GM23338 (cell line): Measurements from ENCODE around the gene SLX4IP. TPM values are rescaled to one million over a fixed set of nuclear protein-coding genes. Genes with fewer than 3 reads are reported as not detected.

ENCODE experiments used
- ATAC-seq: fragments of 200-7000 bp; cut with Tn5 transposase; 3 replicates; pipeline ENCODE4 v1.9.1; 2020
- DNase-seq: peaks from one replicate; pipeline ENCODE4 v3.0.0-alpha.2; 2015; ENCODE audit warnings: low spot score
- H2AFZ ChIP-seq: fragments of 200-600 bp; sonication (generic); 2 replicates; pipeline ENCODE4 v1.8.0; 2016; ENCODE audit warnings: antibody characterized with exemption, mild to moderate bottlenecking, moderate library complexity
- H3F3A ChIP-seq: fragments of 200-600 bp; sonication (generic); replicated peaks from 2 replicates; pipeline ENCODE4 v1.8.0; 2017; ENCODE audit warnings: antibody characterized with exemption, mixed run types, low read depth
- H3K27ac ChIP-seq: fragments of 200-600 bp; sonication (generic); 2 replicates; pipeline ENCODE4 v1.6.1; 2016; ENCODE audit warnings: low read depth
- H3K27me3 ChIP-seq: fragments of 200-600 bp; sonication (generic); 2 replicates; pipeline ENCODE4 v1.8.0; 2016; ENCODE audit warnings: mild to moderate bottlenecking, mixed run types, moderate library complexity; ENCODE audit not compliant: insufficient read depth
- H3K36me3 ChIP-seq: fragments of 200-600 bp; sonication (generic); 2 replicates; pipeline ENCODE4 v1.8.0; 2016; ENCODE audit warnings: mild to moderate bottlenecking; ENCODE audit not compliant: insufficient read depth
- H3K4me1 ChIP-seq: fragments of 200-600 bp; sonication (generic); 2 replicates; pipeline ENCODE4 v1.8.0; 2016; ENCODE audit warnings: mild to moderate bottlenecking, moderate library complexity; ENCODE audit not compliant: insufficient read depth
- H3K4me2 ChIP-seq: fragments of 200-600 bp; sonication (generic); 2 replicates; pipeline ENCODE4 v1.7.1; 2017; ENCODE audit warnings: mixed run types
- H3K4me3 ChIP-seq: fragments of 200-600 bp; sonication (generic); 2 replicates; pipeline ENCODE4 v1.6.1; 2016; ENCODE audit warnings: mixed run types
- H3K79me2 ChIP-seq: fragments of 200-600 bp; sonication (generic); replicated peaks from 2 replicates; pipeline ENCODE4 v1.8.0; 2017; ENCODE audit warnings: mild to moderate bottlenecking; ENCODE audit not compliant: insufficient read depth
- H3K9me2 ChIP-seq: fragments of 200-600 bp; sonication (generic); 2 replicates; pipeline ENCODE4 v1.8.0; 2017; ENCODE audit not compliant: insufficient read depth
- H4K20me1 ChIP-seq: fragments of 200-600 bp; sonication (generic); replicated peaks from 2 replicates; pipeline ENCODE4 v1.8.0; 2017; ENCODE audit warnings: mild to moderate bottlenecking; ENCODE audit not compliant: insufficient read depth
- H3K27ac Mint-ChIP-seq: 2 replicates; pipeline ENCODE4 v1.8.0; 2020; ENCODE audit warnings: inconsistent platforms, mild to moderate bottlenecking, moderate library complexity, mixed read lengths
- H3K27me3 Mint-ChIP-seq: 3 replicates; pipeline ENCODE4 v1.8.0; 2022; ENCODE audit warnings: low read depth, mild to moderate bottlenecking, moderate library complexity, mixed read lengths, inconsistent platforms; ENCODE audit not compliant: insufficient read depth, poor library complexity
- H3K36me3 Mint-ChIP-seq: 3 replicates; pipeline ENCODE4 v1.8.0; 2021; ENCODE audit warnings: low read depth, mild to moderate bottlenecking, inconsistent platforms, moderate library complexity, mixed read lengths
- H3K4me1 Mint-ChIP-seq: 3 replicates; pipeline ENCODE4 v1.8.0; 2020; ENCODE audit warnings: mild to moderate bottlenecking, inconsistent platforms, mixed read lengths
- H3K4me3 Mint-ChIP-seq: 3 replicates; pipeline ENCODE4 v1.8.0; 2021; ENCODE audit warnings: moderate library complexity, mild to moderate bottlenecking, inconsistent platforms, mixed read lengths
- H3K9me3 Mint-ChIP-seq: 3 replicates; pipeline ENCODE4 v1.8.0; 2020; ENCODE audit warnings: moderate library complexity, mild to moderate bottlenecking, inconsistent platforms, mixed read lengths
- CREB1 ChIP-seq: fragments of 250-450 bp; sonication (Bioruptor Pico); IDR thresholded peaks from 2 replicates; pipeline ENCODE4 v1.5.0; 2020; ENCODE audit warnings: low read depth, mild to moderate bottlenecking, moderate library complexity
- CTCF ChIP-seq, 2 experiments: fragments of 200-600 bp in 1 of 2; sonication (generic) in 1 of 2; conservative IDR thresholded peaks; 2 replicates each; pipeline versions ENCODE4 v1.5.1 to v1.6.1; 2016 to 2017; ENCODE audit warnings: antibody characterized with exemption in 2 of 2, low read depth in 2 of 2, mild to moderate bottlenecking in 2 of 2, moderate library complexity in 1 of 2
- EZH2 ChIP-seq: fragments of 200-600 bp; sonication (generic); IDR thresholded peaks from one replicate; pipeline ENCODE4 v1.8.0; 2017; ENCODE audit warnings: antibody characterized with exemption, mild to moderate bottlenecking, low read depth; ENCODE audit not compliant: unreplicated experiment
- EZH2phosphoT487 ChIP-seq: fragments of 200-600 bp; sonication (generic); IDR thresholded peaks from one replicate; pipeline ENCODE4 v1.8.1; 2018; ENCODE audit warnings: antibody characterized with exemption; ENCODE audit not compliant: unreplicated experiment
- JUNB ChIP-seq: IDR thresholded peaks from one replicate; pipeline ENCODE4 v1.6.1; 2016; ENCODE audit warnings: antibody characterized with exemption; ENCODE audit not compliant: unreplicated experiment
- NANOG ChIP-seq: IDR thresholded peaks from 2 replicates; pipeline ENCODE4 v1.6.1; 2016; ENCODE audit warnings: antibody characterized with exemption, borderline replicate concordance
- POLR2AphosphoS5 ChIP-seq: IDR thresholded peaks from 2 replicates; pipeline ENCODE4 v1.6.1; 2016; ENCODE audit warnings: antibody characterized with exemption, low read depth
- STAT1 ChIP-seq: IDR thresholded peaks from one replicate; pipeline ENCODE4 v1.6.1; 2016; ENCODE audit warnings: antibody characterized with exemption; ENCODE audit not compliant: unreplicated experiment
- ZNF114 ChIP-seq: fragments of 250-450 bp; sonication (Bioruptor Pico); IDR thresholded peaks from 2 replicates; pipeline ENCODE4 v1.5.0; 2020; ENCODE audit warnings: mild to moderate bottlenecking, moderate library complexity
- ZNF331 ChIP-seq: fragments of 250-450 bp; sonication (Bioruptor Pico); IDR thresholded peaks from 2 replicates; pipeline ENCODE4 v1.5.0; 2020; ENCODE audit warnings: low read depth, mild to moderate bottlenecking, moderate library complexity
- polyA plus RNA-seq: library from polyadenylated mRNA; unstranded; fragments of >200 nt; fragmentation: Nextera tagmentation; extraction: Ambion mirVana; gene quantifications from 2 replicates; pipeline ENCODE4 v1.2.1, GENCODE V29; 2016
- total RNA-seq: library from RNA; depleted of rRNA; stranded (reverse); fragments of >200 nt; shearing (Covaris generic); gene quantifications from 2 replicates; pipeline ENCODE4 v1.2.3, GENCODE V29; 2014
- TF ChIP-seq, protein P1 (sequence below): fragments of 250-450 bp; sonication (Bioruptor Pico); IDR thresholded peaks from 2 replicates; pipeline ENCODE4 v1.5.0; 2020; ENCODE audit warnings: mild to moderate bottlenecking, moderate library complexity
- TF ChIP-seq, protein P2 (sequence below): IDR thresholded peaks from one replicate; pipeline ENCODE4 v1.6.1; 2018; ENCODE audit warnings: antibody characterized with exemption; ENCODE audit not compliant: unreplicated experiment
- TF ChIP-seq, protein P3 (sequence below): IDR thresholded peaks from 2 replicates; pipeline ENCODE4 v1.6.1; 2016; ENCODE audit warnings: antibody characterized with exemption

The SLX4IP gene
- total and polyA plus RNA-seq, 2 experiments from 2014 or later, result 9.1 to 9.8 TPM

DNA sequence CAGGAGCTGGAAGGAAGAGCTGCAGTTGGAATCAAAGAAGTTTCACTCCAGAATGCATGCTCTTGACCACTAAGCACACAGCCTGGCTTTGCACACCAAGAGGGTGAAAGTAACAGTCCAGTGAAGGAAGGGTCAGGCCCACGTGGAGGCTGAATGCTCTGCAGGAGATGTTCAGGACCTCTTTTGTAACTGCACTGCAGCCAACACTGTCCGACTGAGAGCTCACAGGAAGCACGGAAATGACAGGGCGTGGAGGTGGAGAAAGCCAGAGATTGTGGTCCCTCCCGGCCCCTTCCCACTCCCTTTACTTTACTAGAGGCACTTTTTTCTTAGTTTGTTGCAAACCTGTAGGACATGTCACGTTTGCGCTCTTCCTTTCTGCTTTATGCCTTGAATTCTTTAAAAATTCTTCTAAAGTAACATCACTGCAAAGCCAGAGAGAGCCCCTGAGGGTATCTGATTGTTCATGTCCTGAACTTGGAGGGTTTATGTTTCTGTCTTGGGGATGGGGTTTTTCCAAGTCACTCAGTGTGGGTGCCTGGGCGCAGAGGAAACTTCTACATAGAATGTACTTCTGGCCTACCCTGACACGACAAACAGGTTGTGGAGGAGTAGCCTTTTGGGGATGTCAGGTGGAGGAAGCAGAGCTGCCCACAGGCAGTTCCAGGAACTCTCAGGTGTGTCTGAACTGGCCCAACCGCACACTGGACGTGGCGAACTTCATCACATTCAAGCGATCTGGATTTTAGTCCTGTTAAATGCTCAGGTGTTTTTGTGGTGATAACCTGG is 197.8 kb downstream of the SLX4IP start:
- Mint-ChIP-seq H3K9me3 (no peaks in the 10 kb centered on the region), H3K27ac (no peak overlapping the region), H3K4me3 (no peak overlapping the region), H3K27me3 (peaks cover 5% of the 10 kb centered on the region), H3K36me3 (peaks cover 8% of the 10 kb centered on the region; the same call in 2 of the 3 replicates), H3K4me1 (peaks cover 82% of the 10 kb centered on the region)
- peaks cover 50% of the 10 kb centered on the region for H3K4me1 ChIP-seq
- H3K4me3 ChIP-seq, result no peak overlapping the region
- no peaks in the 10 kb centered on the region for H3K36me3 ChIP-seq
- 0 out of 2 replicates have a peak, but pooled peaks cover 3% of the 10 kb centered on the region for H3K79me2 ChIP-seq
- H3K4me2 ChIP-seq, result no peak overlapping the region
- H3K27ac ChIP-seq, result no peak overlapping the region
- no peak for DNase-seq
- H3K9me2 ChIP-seq, result no peaks in the 10 kb centered on the region; the same call in 1 of the 2 replicates
- no peaks in the 10 kb centered on the region for H3F3A ChIP-seq
- no peaks in the 10 kb centered on the region for H3K27me3 ChIP-seq
- H4K20me1 ChIP-seq, result no peaks in the 10 kb centered on the region
- TF ChIP-seq, protein P1, sequence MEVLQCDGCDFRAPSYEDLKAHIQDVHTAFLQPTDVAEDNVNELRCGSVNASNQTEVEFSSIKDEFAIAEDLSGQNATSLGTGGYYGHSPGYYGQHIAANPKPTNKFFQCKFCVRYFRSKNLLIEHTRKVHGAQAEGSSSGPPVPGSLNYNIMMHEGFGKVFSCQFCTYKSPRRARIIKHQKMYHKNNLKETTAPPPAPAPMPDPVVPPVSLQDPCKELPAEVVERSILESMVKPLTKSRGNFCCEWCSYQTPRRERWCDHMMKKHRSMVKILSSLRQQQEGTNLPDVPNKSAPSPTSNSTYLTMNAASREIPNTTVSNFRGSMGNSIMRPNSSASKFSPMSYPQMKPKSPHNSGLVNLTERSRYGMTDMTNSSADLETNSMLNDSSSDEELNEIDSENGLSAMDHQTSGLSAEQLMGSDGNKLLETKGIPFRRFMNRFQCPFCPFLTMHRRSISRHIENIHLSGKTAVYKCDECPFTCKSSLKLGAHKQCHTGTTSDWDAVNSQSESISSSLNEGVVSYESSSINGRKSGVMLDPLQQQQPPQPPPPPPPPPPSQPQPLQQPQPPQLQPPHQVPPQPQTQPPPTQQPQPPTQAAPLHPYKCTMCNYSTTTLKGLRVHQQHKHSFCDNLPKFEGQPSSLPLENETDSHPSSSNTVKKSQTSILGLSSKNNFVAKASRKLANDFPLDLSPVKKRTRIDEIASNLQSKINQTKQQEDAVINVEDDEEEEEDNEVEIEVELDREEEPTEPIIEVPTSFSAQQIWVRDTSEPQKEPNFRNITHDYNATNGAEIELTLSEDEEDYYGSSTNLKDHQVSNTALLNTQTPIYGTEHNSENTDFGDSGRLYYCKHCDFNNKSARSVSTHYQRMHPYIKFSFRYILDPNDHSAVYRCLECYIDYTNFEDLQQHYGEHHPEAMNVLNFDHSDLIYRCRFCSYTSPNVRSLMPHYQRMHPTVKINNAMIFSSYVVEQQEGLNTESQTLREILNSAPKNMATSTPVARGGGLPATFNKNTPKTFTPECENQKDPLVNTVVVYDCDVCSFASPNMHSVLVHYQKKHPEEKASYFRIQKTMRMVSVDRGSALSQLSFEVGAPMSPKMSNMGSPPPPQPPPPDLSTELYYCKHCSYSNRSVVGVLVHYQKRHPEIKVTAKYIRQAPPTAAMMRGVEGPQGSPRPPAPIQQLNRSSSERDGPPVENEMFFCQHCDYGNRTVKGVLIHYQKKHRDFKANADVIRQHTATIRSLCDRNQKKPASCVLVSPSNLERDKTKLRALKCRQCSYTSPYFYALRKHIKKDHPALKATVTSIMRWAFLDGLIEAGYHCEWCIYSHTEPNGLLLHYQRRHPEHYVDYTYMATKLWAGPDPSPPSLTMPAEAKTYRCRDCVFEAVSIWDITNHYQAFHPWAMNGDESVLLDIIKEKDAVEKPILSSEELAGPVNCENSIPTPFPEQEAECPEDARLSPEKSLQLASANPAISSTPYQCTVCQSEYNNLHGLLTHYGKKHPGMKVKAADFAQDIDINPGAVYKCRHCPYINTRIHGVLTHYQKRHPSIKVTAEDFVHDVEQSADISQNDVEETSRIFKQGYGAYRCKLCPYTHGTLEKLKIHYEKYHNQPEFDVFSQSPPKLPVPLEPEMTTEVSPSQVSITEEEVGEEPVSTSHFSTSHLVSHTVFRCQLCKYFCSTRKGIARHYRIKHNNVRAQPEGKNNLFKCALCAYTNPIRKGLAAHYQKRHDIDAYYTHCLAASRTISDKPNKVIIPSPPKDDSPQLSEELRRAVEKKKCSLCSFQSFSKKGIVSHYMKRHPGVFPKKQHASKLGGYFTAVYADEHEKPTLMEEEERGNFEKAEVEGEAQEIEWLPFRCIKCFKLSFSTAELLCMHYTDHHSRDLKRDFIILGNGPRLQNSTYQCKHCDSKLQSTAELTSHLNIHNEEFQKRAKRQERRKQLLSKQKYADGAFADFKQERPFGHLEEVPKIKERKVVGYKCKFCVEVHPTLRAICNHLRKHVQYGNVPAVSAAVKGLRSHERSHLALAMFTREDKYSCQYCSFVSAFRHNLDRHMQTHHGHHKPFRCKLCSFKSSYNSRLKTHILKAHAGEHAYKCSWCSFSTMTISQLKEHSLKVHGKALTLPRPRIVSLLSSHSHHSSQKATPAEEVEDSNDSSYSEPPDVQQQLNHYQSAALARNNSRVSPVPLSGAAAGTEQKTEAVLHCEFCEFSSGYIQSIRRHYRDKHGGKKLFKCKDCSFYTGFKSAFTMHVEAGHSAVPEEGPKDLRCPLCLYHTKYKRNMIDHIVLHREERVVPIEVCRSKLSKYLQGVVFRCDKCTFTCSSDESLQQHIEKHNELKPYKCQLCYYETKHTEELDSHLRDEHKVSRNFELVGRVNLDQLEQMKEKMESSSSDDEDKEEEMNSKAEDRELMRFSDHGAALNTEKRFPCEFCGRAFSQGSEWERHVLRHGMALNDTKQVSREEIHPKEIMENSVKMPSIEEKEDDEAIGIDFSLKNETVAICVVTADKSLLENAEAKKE (CRISPR knock-in tag), result no peak
- no peak for TF ChIP-seq ZNF331 (CRISPR knock-in tag)
- no peak for TF ChIP-seq EZH2
- no peak for TF ChIP-seq JUNB
- TF ChIP-seq POLR2AphosphoS5, result no peak
- no peak for TF ChIP-seq STAT1
- no peak for TF ChIP-seq NANOG
- TF ChIP-seq, protein P2, sequence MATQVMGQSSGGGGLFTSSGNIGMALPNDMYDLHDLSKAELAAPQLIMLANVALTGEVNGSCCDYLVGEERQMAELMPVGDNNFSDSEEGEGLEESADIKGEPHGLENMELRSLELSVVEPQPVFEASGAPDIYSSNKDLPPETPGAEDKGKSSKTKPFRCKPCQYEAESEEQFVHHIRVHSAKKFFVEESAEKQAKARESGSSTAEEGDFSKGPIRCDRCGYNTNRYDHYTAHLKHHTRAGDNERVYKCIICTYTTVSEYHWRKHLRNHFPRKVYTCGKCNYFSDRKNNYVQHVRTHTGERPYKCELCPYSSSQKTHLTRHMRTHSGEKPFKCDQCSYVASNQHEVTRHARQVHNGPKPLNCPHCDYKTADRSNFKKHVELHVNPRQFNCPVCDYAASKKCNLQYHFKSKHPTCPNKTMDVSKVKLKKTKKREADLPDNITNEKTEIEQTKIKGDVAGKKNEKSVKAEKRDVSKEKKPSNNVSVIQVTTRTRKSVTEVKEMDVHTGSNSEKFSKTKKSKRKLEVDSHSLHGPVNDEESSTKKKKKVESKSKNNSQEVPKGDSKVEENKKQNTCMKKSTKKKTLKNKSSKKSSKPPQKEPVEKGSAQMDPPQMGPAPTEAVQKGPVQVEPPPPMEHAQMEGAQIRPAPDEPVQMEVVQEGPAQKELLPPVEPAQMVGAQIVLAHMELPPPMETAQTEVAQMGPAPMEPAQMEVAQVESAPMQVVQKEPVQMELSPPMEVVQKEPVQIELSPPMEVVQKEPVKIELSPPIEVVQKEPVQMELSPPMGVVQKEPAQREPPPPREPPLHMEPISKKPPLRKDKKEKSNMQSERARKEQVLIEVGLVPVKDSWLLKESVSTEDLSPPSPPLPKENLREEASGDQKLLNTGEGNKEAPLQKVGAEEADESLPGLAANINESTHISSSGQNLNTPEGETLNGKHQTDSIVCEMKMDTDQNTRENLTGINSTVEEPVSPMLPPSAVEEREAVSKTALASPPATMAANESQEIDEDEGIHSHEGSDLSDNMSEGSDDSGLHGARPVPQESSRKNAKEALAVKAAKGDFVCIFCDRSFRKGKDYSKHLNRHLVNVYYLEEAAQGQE, result no peak
- TF ChIP-seq CTCF (conservative IDR thresholded peaks at IDR 0.05; ENCODE audit: low read depth in 2 of 2), result no peak
- TF ChIP-seq, protein P3, sequence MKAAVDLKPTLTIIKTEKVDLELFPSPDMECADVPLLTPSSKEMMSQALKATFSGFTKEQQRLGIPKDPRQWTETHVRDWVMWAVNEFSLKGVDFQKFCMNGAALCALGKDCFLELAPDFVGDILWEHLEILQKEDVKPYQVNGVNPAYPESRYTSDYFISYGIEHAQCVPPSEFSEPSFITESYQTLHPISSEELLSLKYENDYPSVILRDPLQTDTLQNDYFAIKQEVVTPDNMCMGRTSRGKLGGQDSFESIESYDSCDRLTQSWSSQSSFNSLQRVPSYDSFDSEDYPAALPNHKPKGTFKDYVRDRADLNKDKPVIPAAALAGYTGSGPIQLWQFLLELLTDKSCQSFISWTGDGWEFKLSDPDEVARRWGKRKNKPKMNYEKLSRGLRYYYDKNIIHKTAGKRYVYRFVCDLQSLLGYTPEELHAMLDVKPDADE, result no peak
- no peak for TF ChIP-seq CREB1 (CRISPR knock-in tag)
- TF ChIP-seq ZNF114 (CRISPR knock-in tag), result no peak
- no peak for TF ChIP-seq EZH2phosphoT487
- no peak for ATAC-seq
- no peak overlapping the region for H2AFZ ChIP-seq
